Transverse colon (tissue), 4 donors: ENCODE results near the gene LLCFC1. TPM values are rescaled to one million over a fixed set of nuclear protein-coding genes. Genes with fewer than 3 reads are reported as not detected.

Experiments used
- DNase-seq: peaks from one replicate; pipeline ENCODE4 v3.0.0-alpha.2; 2019
- H3K27ac ChIP-seq, 4 donors: fragments of 200-600 bp; sonication (generic); 2 replicates each; pipeline ENCODE4 v1.5.1; 2016 to 2018; ENCODE audit warnings: inconsistent platforms in 4 of 4
- H3K27me3 ChIP-seq: fragments of 200-600 bp; sonication (generic); 2 replicates; pipeline ENCODE4 v1.5.1; 2017; ENCODE audit warnings: inconsistent platforms
- H3K36me3 ChIP-seq, 4 donors: fragments of 200-600 bp; sonication (generic); 2 replicates each; pipeline ENCODE4 v1.5.1; 2017 to 2019; ENCODE audit warnings: inconsistent platforms in 4 of 4
- H3K4me1 ChIP-seq, 4 donors: fragments of 200-600 bp; sonication (generic); 2 replicates each; pipeline ENCODE4 v1.5.1; 2017 to 2020; ENCODE audit warnings: inconsistent platforms in 4 of 4
- H3K4me3 ChIP-seq, 4 donors: fragments of 200-600 bp; sonication (generic); 1 replicate in 1 of 4; 2 replicates in 3 of 4; pipeline versions ENCODE4 v1.5.1 to v1.6.1; 2017 to 2019; ENCODE audit warnings: inconsistent platforms in 4 of 4
- H3K9me3 ChIP-seq, 2 donors: fragments of 200-600 bp; sonication (generic); 2 replicates each; pipeline ENCODE4 v1.5.1; 2017 to 2019; ENCODE audit warnings: inconsistent platforms in 2 of 2
- CTCF ChIP-seq, 5 experiments: fragments of 200-600 bp in 3 of 5; fragments of 450-650 bp in 2 of 5; sonication (generic) in 3 of 5; IDR thresholded peaks; 1 replicate in 2 of 5; 2 replicates in 3 of 5; pipeline ENCODE4 v1.5.1; 2016 to 2017; ENCODE audit warnings: antibody characterized with exemption in 5 of 5, inconsistent platforms in 3 of 5, mild to moderate bottlenecking in 2 of 5, moderate library complexity in 1 of 5
- EP300 ChIP-seq: sonication (generic); formaldehyde crosslinking; IDR thresholded peaks from one replicate; pipeline ENCODE4 v1.6.1; 2017; ENCODE audit warnings: antibody characterized with exemption, low read depth
- POLR2A ChIP-seq: fragments of 450-650 bp; IDR thresholded peaks from one replicate; pipeline ENCODE4 v1.6.1; 2016; ENCODE audit warnings: antibody characterized with exemption, mild to moderate bottlenecking, moderate library complexity
- POLR2AphosphoS5 ChIP-seq, 3 donors: sonication (generic); formaldehyde crosslinking; IDR thresholded peaks; one replicate each; pipeline ENCODE4 v1.6.1; 2016; ENCODE audit warnings: antibody characterized with exemption in 3 of 3
- whole genome bisulfite sequencing, 2 donors: methylation state at CpG; one replicate each; pipeline ENCODE4 v1.1.5; 2018; ENCODE audit warnings: low coverage in 1 of 2; 5-methylcytosine and 5-hydroxymethylcytosine counted together
- in situ Hi-C, 4 donors: fragments of 200-750 bp; cut with MboI; loops; one replicate each; pipeline versions ENCODE4 v1.15.0 to v1.15.1; 2017; ENCODE audit warnings: low sequenced_read_pairs in 3 of 4, low pct_ligation_motif_present in 1 of 4, low pct_unique_long_range_greater_than_20kb in 1 of 4
- intact Hi-C: fragments of 100-400 bp; cut with DNase I; formaldehyde crosslinking; loops from one replicate; pipeline ENCODE4 v1.15.1; 2023; ENCODE audit warnings: low total_unique reads
- total RNA-seq, 4 donors: library from RNA; depleted of rRNA; stranded (reverse); fragments of >200 nt; gene quantifications; one replicate each; pipeline ENCODE4 v1.1.0, GENCODE V29; 2016

Gene LLCFC1
- total RNA-seq, 4 donors from 2014 or later = not detected

- Histone ChIP-seq H3K36me3 (no peaks in the 10 kb centered on the region), H3K4me3 (no peak overlapping the region), H3K4me1 (no peaks in the 10 kb centered on the region), H3K9me3 (no peaks in the 10 kb centered on the region), H3K27me3 (no peaks in the 10 kb centered on the region), H3K27ac (no peak overlapping the region)
- WGBS, 2 donors = 65 to 77% methylated on average over 11 to 12 of the region's 12 CpGs
- DNase-seq = no peak
- in situ Hi-C loops (no loop called here), intact Hi-C loops (no loop called here)
- TF ChIP-seq POLR2AphosphoS5 (IDR thresholded peaks at IDR 0.05) = no peak
- TF ChIP-seq CTCF (IDR thresholded peaks at IDR 0.05) = no peak
- no peak for TF ChIP-seq POLR2A
- no peak for TF ChIP-seq EP300
Measured at GRCh38 chr7:142934056-142934455, 5.2 kb upstream of the LLCFC1 start.

- TF ChIP-seq EP300 (no peak), POLR2AphosphoS5 (IDR thresholded peaks at IDR 0.05) (no peak), CTCF (IDR thresholded peaks at IDR 0.05) (no peak), POLR2A (no peak)
- WGBS, 2 donors = 81 to 88% methylated on average over 7 to 12 of the region's 12 CpGs
Measured at GRCh38 chr7:142935941-142936565, 3.2 kb upstream of the LLCFC1 start.

GRCh38 chr7:142938611-142939010 lies 673 bp upstream of the LLCFC1 start:
- Histone ChIP-seq H3K4me1 (no peaks in the 10 kb centered on the region), H3K27me3 (no peaks in the 10 kb centered on the region), H3K27ac (no peak overlapping the region), H3K36me3 (no peaks in the 10 kb centered on the region), H3K4me3 (no peak overlapping the region), H3K9me3 (no peaks in the 10 kb centered on the region)
- in situ Hi-C loops = no loop called here
- WGBS, 2 donors = 66 to 93% methylated on average over 3 to 4 of the region's 4 CpGs
- TF ChIP-seq EP300 = no peak
- no peak for TF ChIP-seq POLR2A
- no peak for TF ChIP-seq POLR2AphosphoS5 (IDR thresholded peaks at IDR 0.05)
- TF ChIP-seq CTCF (IDR thresholded peaks at IDR 0.05) = no peak
- intact Hi-C loops = no loop called here
- no peak for DNase-seq

More at GRCh38 chr7:142935941-142936565, 3.2 kb upstream of the LLCFC1 start:
- no peaks in the 10 kb centered on the region for H3K4me1 ChIP-seq
- H3K9me3 ChIP-seq = no peaks in the 10 kb centered on the region
- in situ Hi-C loops = no loop called here
- H3K4me3 ChIP-seq = no peak overlapping the region
- H3K27me3 ChIP-seq = no peaks in the 10 kb centered on the region
- H3K36me3 ChIP-seq = no peaks in the 10 kb centered on the region
- no peak overlapping the region for H3K27ac ChIP-seq
- intact Hi-C loops = no loop called here
- DNase-seq = no peak

GRCh38 chr7:142940966-142941535 lies 1.8 kb downstream of the LLCFC1 start:
- no peak for TF ChIP-seq CTCF (IDR thresholded peaks at IDR 0.05)
- Histone ChIP-seq H3K9me3 (no peaks in the 10 kb centered on the region), H3K4me1 (no peaks in the 10 kb centered on the region), H3K27me3 (no peaks in the 10 kb centered on the region), H3K36me3 (no peaks in the 10 kb centered on the region), H3K4me3 (no peak overlapping the region), H3K27ac (no peak overlapping the region)
- DNase-seq = no peak
- in situ Hi-C loops (no loop called here), intact Hi-C loops (no loop called here)
- 74 to 77% methylated on average over 10 of the region's 10 CpGs for WGBS, 2 donors
